ENCODE measurements around the gene CFAP100. TPM values are rescaled to one million over a fixed set of nuclear protein-coding genes. Genes with fewer than 3 reads are reported as not detected.
A peak's percentile ranks its signal among the peaks of the same experiment; 100 is the strongest.

The CFAP100 gene
- total RNA-seq, 3 donors from 2014 or later: not detected

- Mint-ChIP-seq H3K4me1 (ENCODE audit: low read depth) (no peaks in the 10 kb centered on the region), H3K9me3 (no peaks in the 10 kb centered on the region), H3K36me3 (ENCODE audit: insufficient read depth) (no peaks in the 10 kb centered on the region), H3K27me3 (ENCODE audit: low read depth) (peaks cover 9% of the 10 kb centered on the region), H3K4me3 (no peak overlapping the region)
- DNase-seq (no peak), ATAC-seq (no peak)
These were observed 17.5 kb upstream of the CFAP100 start for GRCh38 chr3:126377211-126377610.

GRCh38 chr3:126378341-126378751 lies 16.4 kb upstream of the CFAP100 start:
- Mint-ChIP-seq H3K36me3 (ENCODE audit: insufficient read depth) (no peaks in the 10 kb centered on the region), H3K4me1 (ENCODE audit: low read depth) (no peaks in the 10 kb centered on the region), H3K9me3 (no peaks in the 10 kb centered on the region), H3K27me3 (ENCODE audit: low read depth) (peaks cover 11% of the 10 kb centered on the region), H3K4me3 (no peak overlapping the region)
- DNase-seq: no peak
- no peak for ATAC-seq

- ATAC-seq: no peak
- H3K4me3 Mint-ChIP-seq: no peak overlapping the region
- H3K4me1 Mint-ChIP-seq (ENCODE audit: low read depth): no peaks in the 10 kb centered on the region
- no peaks in the 10 kb centered on the region for H3K9me3 Mint-ChIP-seq
- no peak for DNase-seq
- peaks cover 21% of the 10 kb centered on the region for H3K27me3 Mint-ChIP-seq (ENCODE audit: low read depth)
- no peaks in the 10 kb centered on the region for H3K36me3 Mint-ChIP-seq (ENCODE audit: insufficient read depth)
These were observed 14.5 kb upstream of the CFAP100 start for GRCh38 chr3:126380011-126380768.

- Mint-ChIP-seq H3K27me3 (ENCODE audit: low read depth) (peaks cover 27% of the 10 kb centered on the region), H3K9me3 (no peaks in the 10 kb centered on the region), H3K4me3 (no peak overlapping the region), H3K36me3 (ENCODE audit: insufficient read depth) (no peaks in the 10 kb centered on the region), H3K4me1 (ENCODE audit: low read depth) (no peaks in the 10 kb centered on the region)
- DNase-seq: no peak
- ATAC-seq: no peak
These were observed 12.7 kb upstream of the CFAP100 start for GRCh38 chr3:126381966-126382365.

- H3K4me3 Mint-ChIP-seq: peak overlapping the region; percentile 27
- H3K4me1 Mint-ChIP-seq (ENCODE audit: low read depth): peaks cover 2% of the 10 kb centered on the region
- no peaks in the 10 kb centered on the region for H3K36me3 Mint-ChIP-seq (ENCODE audit: insufficient read depth)
- ATAC-seq (peak; percentile 83 to 84), DNase-seq (no peak)
- H3K27me3 Mint-ChIP-seq (ENCODE audit: low read depth): peaks cover 68% of the 10 kb centered on the region
- H3K9me3 Mint-ChIP-seq: no peaks in the 10 kb centered on the region
These were observed 5.5 kb upstream of the CFAP100 start for GRCh38 chr3:126389112-126389793.

- H3K4me3 Mint-ChIP-seq: peak overlapping the region; percentile 27
These were observed 4.9 kb upstream of the CFAP100 start for GRCh38 chr3:126389794-126390146.

GRCh38 chr3:126390201-126390600 lies 4.5 kb upstream of the CFAP100 start:
- no peak for ATAC-seq
- DNase-seq: no peak
- Mint-ChIP-seq H3K36me3 (ENCODE audit: insufficient read depth) (no peaks in the 10 kb centered on the region), H3K27me3 (ENCODE audit: low read depth) (peaks cover 65% of the 10 kb centered on the region), H3K4me1 (ENCODE audit: low read depth) (peaks cover 2% of the 10 kb centered on the region), H3K4me3 (no peak overlapping the region), H3K9me3 (no peaks in the 10 kb centered on the region)

More at GRCh38 chr3:126389794-126390146, 4.9 kb upstream of the CFAP100 start:
- no peak for DNase-seq
- Mint-ChIP-seq H3K36me3 (ENCODE audit: insufficient read depth) (no peaks in the 10 kb centered on the region), H3K4me1 (ENCODE audit: low read depth) (peaks cover 2% of the 10 kb centered on the region), H3K9me3 (no peaks in the 10 kb centered on the region), H3K27me3 (ENCODE audit: low read depth) (peaks cover 67% of the 10 kb centered on the region)
- ATAC-seq: no peak

GRCh38 chr3:126390751-126391150 lies 4.0 kb upstream of the CFAP100 start:
- Mint-ChIP-seq H3K4me1 (ENCODE audit: low read depth) (peaks cover 2% of the 10 kb centered on the region), H3K9me3 (no peaks in the 10 kb centered on the region), H3K36me3 (ENCODE audit: insufficient read depth) (no peaks in the 10 kb centered on the region), H3K4me3 (no peak overlapping the region), H3K27me3 (ENCODE audit: low read depth) (peaks cover 66% of the 10 kb centered on the region)
- no peak for ATAC-seq
- no peak for DNase-seq

- peaks cover 66% of the 10 kb centered on the region for H3K27me3 Mint-ChIP-seq (ENCODE audit: low read depth)
- no peaks in the 10 kb centered on the region for H3K9me3 Mint-ChIP-seq
- peaks cover 2% of the 10 kb centered on the region for H3K4me1 Mint-ChIP-seq (ENCODE audit: low read depth)
These were observed 3.1 kb upstream of the CFAP100 start for GRCh38 chr3:126391631-126392030.

GRCh38 chr3:126392246-126392645 lies 2.5 kb upstream of the CFAP100 start:
- peaks cover 66% of the 10 kb centered on the region for H3K27me3 Mint-ChIP-seq (ENCODE audit: low read depth)
- ATAC-seq (no peak), DNase-seq (no peak)
- peaks cover 2% of the 10 kb centered on the region for H3K4me1 Mint-ChIP-seq (ENCODE audit: low read depth)
- no peaks in the 10 kb centered on the region for H3K9me3 Mint-ChIP-seq
- no peaks in the 10 kb centered on the region for H3K36me3 Mint-ChIP-seq (ENCODE audit: insufficient read depth)
- H3K4me3 Mint-ChIP-seq: no peak overlapping the region

More at GRCh38 chr3:126391631-126392030, 3.1 kb upstream of the CFAP100 start:
- Mint-ChIP-seq H3K36me3 (ENCODE audit: insufficient read depth) (no peaks in the 10 kb centered on the region), H3K4me3 (no peak overlapping the region)
- DNase-seq (no peak), ATAC-seq (no peak)

GRCh38 chr3:126393563-126393962 lies 1.1 kb upstream of the CFAP100 start:
- no peaks in the 10 kb centered on the region for H3K36me3 Mint-ChIP-seq (ENCODE audit: insufficient read depth)
- H3K9me3 Mint-ChIP-seq: no peaks in the 10 kb centered on the region
- no peak overlapping the region for H3K4me3 Mint-ChIP-seq
- H3K4me1 Mint-ChIP-seq (ENCODE audit: low read depth): peaks cover 2% of the 10 kb centered on the region
- peaks cover 56% of the 10 kb centered on the region for H3K27me3 Mint-ChIP-seq (ENCODE audit: low read depth)
- no peak for DNase-seq
- no peak for ATAC-seq

- ATAC-seq: no peak
- no peak overlapping the region for H3K4me3 Mint-ChIP-seq
- H3K27me3 Mint-ChIP-seq (ENCODE audit: low read depth): peaks cover 49% of the 10 kb centered on the region
- H3K9me3 Mint-ChIP-seq: no peaks in the 10 kb centered on the region
- no peak for DNase-seq
- H3K4me1 Mint-ChIP-seq (ENCODE audit: low read depth): no peaks in the 10 kb centered on the region
- no peaks in the 10 kb centered on the region for H3K36me3 Mint-ChIP-seq (ENCODE audit: insufficient read depth)
These were observed 240 bp downstream of the CFAP100 start for GRCh38 chr3:126394977-126395321.

GRCh38 chr3:126395846-126396513 lies 1.3 kb downstream of the CFAP100 start:
- Mint-ChIP-seq H3K27me3 (ENCODE audit: low read depth) (peaks cover 40% of the 10 kb centered on the region), H3K36me3 (ENCODE audit: insufficient read depth) (no peaks in the 10 kb centered on the region), H3K9me3 (no peaks in the 10 kb centered on the region), H3K4me1 (ENCODE audit: low read depth) (no peaks in the 10 kb centered on the region), H3K4me3 (no peak overlapping the region)
- no peak for DNase-seq
- ATAC-seq: no peak

GRCh38 chr3:126396536-126396935 lies 1.8 kb downstream of the CFAP100 start:
- no peak overlapping the region for H3K4me3 Mint-ChIP-seq
- ATAC-seq (no peak), DNase-seq (no peak)
- no peaks in the 10 kb centered on the region for H3K36me3 Mint-ChIP-seq (ENCODE audit: insufficient read depth)
- no peaks in the 10 kb centered on the region for H3K9me3 Mint-ChIP-seq
- no peaks in the 10 kb centered on the region for H3K4me1 Mint-ChIP-seq (ENCODE audit: low read depth)
- peaks cover 37% of the 10 kb centered on the region for H3K27me3 Mint-ChIP-seq (ENCODE audit: low read depth)

Measured in activated T-cell treated with anti-CD3 and anti-CD28 coated beads, Interleukin-2, amount 50 U/mL, for 4 hours (primary cell).